Endothelial cell of umbilical vein (primary cell): ENCODE measurements around the gene EML2. TPM values are rescaled to one million over a fixed set of nuclear protein-coding genes. Genes with fewer than 3 reads are reported as not detected.

ENCODE experiments used
- BruUV-seq: library from RNA; stranded (reverse); fragments of 400-500 nt; replicated peaks from 2 replicates; lab custom pipeline; 2021; lab: Mats Ljungman, UMichigan
- CTCF ChIA-PET: fragments of 300-600, 350-600 bp; sonication (Branson Sonifier 250); formaldehyde crosslinking; loops from one replicate; lab custom pipeline; 2021; ENCODE audit warnings: antibody characterized with exemption, inconsistent platforms; lab: Charles Lee
- POLR2A ChIA-PET: fragments of 300-600, 350-600 bp; sonication (Branson Sonifier 250); formaldehyde crosslinking; loops from one replicate; lab custom pipeline; 2021; ENCODE audit warnings: antibody characterized with exemption, inconsistent platforms; lab: Charles Lee
- DNase-seq: peaks from one replicate; pipeline ENCODE4 v3.0.0-alpha.2; 2011; ENCODE audit warnings: low read depth, low spot score
- FAIRE-seq: peaks from 2 replicates; lab custom pipeline; 2011; peaks lifted over from hg19 to GRCh38; lab: Jason Lieb, UNC
- H2AFZ ChIP-seq: 2 replicates; pipeline ENCODE4 v1.6.0; 2012; ENCODE audit warnings: low read depth, low read length, control low read depth, inconsistent platforms
- H3K27ac ChIP-seq: 2 replicates; pipeline ENCODE4 v1.5.1; 2011; ENCODE audit warnings: low read depth, mild to moderate bottlenecking, control low read depth, low read length, moderate library complexity; ENCODE audit not compliant: insufficient read depth
- H3K27me3 ChIP-seq, 2 experiments: 2 replicates each; pipeline versions ENCODE4 v1.6.0 to v1.6.1; 2011; ENCODE audit warnings: low read length in 2 of 2, mixed read lengths in 1 of 2; ENCODE audit not compliant: control insufficient read depth in 2 of 2, insufficient read depth in 2 of 2
- H3K36me3 ChIP-seq, 2 experiments: 2 replicates in 1 of 2; 3 replicates in 1 of 2; pipeline ENCODE4 v1.5.1; 2011; ENCODE audit warnings: low read length in 2 of 2, mild to moderate bottlenecking in 1 of 2, moderate library complexity in 1 of 2; ENCODE audit not compliant: control insufficient read depth in 2 of 2, insufficient read depth in 2 of 2; ENCODE audit errors: extremely low read depth in 1 of 2
- H3K4me1 ChIP-seq: 3 replicates; pipeline ENCODE4 v1.5.1; 2011; ENCODE audit warnings: mild to moderate bottlenecking, low read length; ENCODE audit not compliant: control insufficient read depth, insufficient read depth; ENCODE audit errors: extremely low read depth
- H3K4me2 ChIP-seq: 2 replicates; pipeline ENCODE4 v1.6.1; 2011; ENCODE audit warnings: low read length, control low read depth, mixed read lengths; ENCODE audit not compliant: insufficient read depth
- H3K4me3 ChIP-seq, 3 experiments: fragments of 200-600 bp in 1 of 3; sonication (generic), shearing (Covaris generic) in 1 of 3; replicated peaks in 1 of 3; 2 replicates each; pipeline ENCODE4 v1.5.1; 2011 to 2016; ENCODE audit warnings: control low read depth in 3 of 3, low read length in 3 of 3, mild to moderate bottlenecking in 2 of 3, inconsistent platforms in 1 of 3, low read depth in 1 of 3, moderate library complexity in 1 of 3; ENCODE audit not compliant: insufficient read depth in 1 of 3
- H3K79me2 ChIP-seq: 2 replicates; pipeline ENCODE4 v1.6.0; 2012; ENCODE audit warnings: low read length, inconsistent platforms; ENCODE audit not compliant: control insufficient read depth, insufficient read depth
- H3K9ac ChIP-seq: replicated peaks from 2 replicates; pipeline ENCODE3; 2011; ENCODE audit warnings: low read length, control low read depth; ENCODE audit not compliant: insufficient read depth; ENCODE audit errors: extremely low read depth
- H3K9me1 ChIP-seq: replicated peaks from 3 replicates; pipeline ENCODE4 v1.6.0; 2011; ENCODE audit warnings: mild to moderate bottlenecking, low read length; ENCODE audit not compliant: control insufficient read depth, insufficient read depth; ENCODE audit errors: extremely low read depth
- H3K9me3 ChIP-seq: replicated peaks from 2 replicates; pipeline ENCODE4 v1.5.1; 2012; ENCODE audit warnings: low read length, inconsistent platforms; ENCODE audit not compliant: control insufficient read depth, insufficient read depth
- H4K20me1 ChIP-seq: replicated peaks from 2 replicates; pipeline ENCODE3; 2011; ENCODE audit warnings: mild to moderate bottlenecking, low read length; ENCODE audit not compliant: control insufficient read depth, insufficient read depth; ENCODE audit errors: extremely low read depth
- CTCF ChIP-seq, 2 donors: IDR thresholded peaks; 1 replicate in 1 of 2; 2 replicates in 1 of 2; pipeline ENCODE4 v1.5.1; 2011; ENCODE audit warnings: low read length in 2 of 2, mild to moderate bottlenecking in 2 of 2, moderate library complexity in 2 of 2, control low read depth in 1 of 2, inconsistent platforms in 1 of 2, low read depth in 1 of 2; ENCODE audit not compliant: insufficient read depth in 1 of 2; ENCODE audit errors: extremely low read depth in 1 of 2
- EZH2 ChIP-seq: IDR thresholded peaks from 2 replicates; pipeline ENCODE4 v1.6.1; 2012; ENCODE audit warnings: borderline replicate concordance, low read depth, mild to moderate bottlenecking, moderate library complexity, low read length, inconsistent platforms; ENCODE audit not compliant: severe bottlenecking
- FOS ChIP-seq: IDR thresholded peaks from 2 replicates; pipeline ENCODE4 v1.6.1; 2011; ENCODE audit warnings: mild to moderate bottlenecking, low read length, moderate library complexity, borderline replicate concordance; ENCODE audit not compliant: insufficient read depth
- MYC ChIP-seq: IDR thresholded peaks from one replicate; pipeline ENCODE4 v1.6.1; 2011; ENCODE audit warnings: mild to moderate bottlenecking, low read depth, low read length
- POLR2A ChIP-seq: IDR thresholded peaks from 2 replicates; pipeline ENCODE4 v1.6.1; 2012; ENCODE audit warnings: low read depth, mild to moderate bottlenecking, control low read depth, low read length
- POLR2AphosphoS5 ChIP-seq: IDR thresholded peaks from 2 replicates; pipeline ENCODE4 v1.6.1; 2012; ENCODE audit warnings: low read depth, mild to moderate bottlenecking, control low read depth, low read length, moderate library complexity; ENCODE audit not compliant: insufficient read depth
- dilution Hi-C: fragments of 300-500 bp; cut with MboI; formaldehyde crosslinking; loops from one replicate; pipeline ENCODE4 v1.15.0; 2019; ENCODE audit warnings: low sequenced_read_pairs; ENCODE audit not compliant: extremely low pct_ligation_motif_present
- intact Hi-C: fragments of 100-400 bp; cut with micrococcal nuclease; formaldehyde crosslinking; loops from one replicate; pipeline ENCODE4 v1.10.0; 2022
- polyA plus RNA-seq, 4 experiments: library from polyadenylated mRNA; depleted of rRNA in 3 of 4; stranded (reverse) in 3 of 4; unstranded in 1 of 4; fragments of >200 nt; gene quantifications; 2 replicates each; pipeline versions ENCODE4 v1.2.1 to v1.2.3, GENCODE V29; 2011 to 2012; ENCODE audit warnings: missing spikeins in 1 of 4
- total RNA-seq: library from RNA; stranded (reverse); gene quantifications from 2 replicates; pipeline ENCODE4 v1.2.3, GENCODE V29; 2021

The EML2 gene
- total and polyA plus RNA-seq, 2 donors (not counting 3 experiments of a cell fraction or from before 2014, with no cell fraction given) = 23.3 to 28.9 TPM

DNA sequence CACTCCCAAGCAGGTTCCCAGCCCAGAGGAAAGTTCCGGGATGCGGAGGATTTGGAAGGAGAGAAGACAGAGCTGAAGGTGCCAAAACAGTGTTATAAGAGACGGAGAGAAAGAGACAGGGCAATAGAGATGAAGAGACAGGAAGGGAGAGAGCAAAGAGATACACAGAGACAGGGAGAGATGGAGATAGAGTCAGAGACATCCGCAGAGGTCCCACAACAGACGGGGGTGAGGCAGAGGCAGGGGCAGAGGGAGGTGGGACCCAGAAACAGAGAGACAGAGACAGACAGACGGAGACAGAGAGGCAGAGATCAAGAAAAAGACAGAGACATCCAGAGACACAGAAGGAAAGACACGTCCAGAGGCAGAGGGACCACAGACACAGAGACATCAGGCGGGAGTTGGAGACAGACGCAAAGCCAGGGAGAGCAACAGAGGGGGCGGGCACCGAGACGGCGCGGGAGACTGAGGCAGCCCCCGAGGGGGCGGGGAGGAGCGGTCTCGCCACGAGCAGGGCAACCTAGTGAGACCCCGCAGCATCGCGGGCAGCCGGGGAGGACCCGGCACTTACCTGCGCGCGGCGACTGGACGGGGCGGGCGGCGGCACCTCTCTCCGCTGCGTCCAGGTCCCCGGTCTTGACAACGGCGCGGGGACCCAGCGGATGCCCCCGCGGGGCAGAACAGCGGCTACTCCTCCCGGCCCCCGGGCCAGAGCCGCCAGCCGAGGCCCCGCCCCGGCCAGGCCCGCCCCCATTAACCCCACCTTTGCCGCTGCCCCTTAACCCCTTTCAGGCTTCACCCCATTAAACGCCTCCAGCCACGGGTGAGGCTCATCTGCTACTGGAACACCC is 37.4 kb downstream of the EML2 start, which contains the start of gene GPR4:
Gene GPR4, minus strand, starts transcription at position 689 of the 851 bp plus-strand sequence. CDS start 10,346 bp downstream, outside the sequence.
- dilution Hi-C loops = no loop called here
- peaks cover 37% of the 10 kb centered on the region for H3K79me2 ChIP-seq
- peak within 1 kb of the TSS; percentile 66 for H3K9ac ChIP-seq
- no TSS peak for BruUV-seq
- peaks cover 52% of the 10 kb centered on the region for H3K4me1 ChIP-seq
- peak within 1 kb of the TSS; percentile 53 to 84 (median 80) for H3K4me3 ChIP-seq
- H3K9me3 ChIP-seq = no peaks in the 10 kb centered on the region
- peak within 1 kb of the TSS; percentile 90 for H3K4me2 ChIP-seq
- no peak for FAIRE-seq
- no peak for TF ChIP-seq MYC
- TF ChIP-seq EZH2 = no peak
- peak; percentile 59 for TF ChIP-seq POLR2AphosphoS5
- peak; percentile 59 for TF ChIP-seq POLR2A
- TF ChIP-seq FOS = peak; percentile 2
- TF ChIP-seq CTCF (IDR thresholded peaks at IDR 0.05; ENCODE audit: extremely low read depth in 1 of 2, insufficient read depth in 1 of 2, low read depth in 1 of 2, low read length in 2 of 2) = no peak
- H2AFZ ChIP-seq = peak within 1 kb of the TSS; percentile 76
- peak within 1 kb of the TSS; percentile 9 for H3K27ac ChIP-seq
- intact Hi-C loops = loop anchor here (1.0 kb wide), 1 partner anchor 9 kb away; no protein-coding TSS in a partner anchor
- no peaks in the 10 kb centered on the region for H3K27me3 ChIP-seq
- ChIA-PET POLR2A (no interaction called here), CTCF (interaction anchor here (1.0 to 6.6 kb wide), 5 partner anchors 14 to 123 kb away, joined by 3 to 81 read pairs (median 4); no protein-coding TSS in a partner anchor)
- no peaks in the 10 kb centered on the region for H3K36me3 ChIP-seq
- no peaks in the 10 kb centered on the region for H4K20me1 ChIP-seq
- no peaks in the 10 kb centered on the region for H3K9me1 ChIP-seq
- DNase-seq = no peak
